Stimulated activated CD8-positive, alpha-beta memory T cell treated with anti-CD3 and anti-CD28 coated beads, Interleukin-4, amount 100 ng/mL, for 48 hours (primary cell): Measurements from ENCODE around the gene ZNF771.
A peak's percentile ranks its signal among the peaks of the same experiment; 100 is the strongest.

Experiments
- DNase-seq: peaks from one replicate; pipeline ENCODE4 v3.0.0-alpha.2; 2020

ZNF771 gene

GRCh38 chr16:30399435-30400186, 7.8 kb upstream of the ZNF771 start:
- DNase-seq = no peak

DNA sequence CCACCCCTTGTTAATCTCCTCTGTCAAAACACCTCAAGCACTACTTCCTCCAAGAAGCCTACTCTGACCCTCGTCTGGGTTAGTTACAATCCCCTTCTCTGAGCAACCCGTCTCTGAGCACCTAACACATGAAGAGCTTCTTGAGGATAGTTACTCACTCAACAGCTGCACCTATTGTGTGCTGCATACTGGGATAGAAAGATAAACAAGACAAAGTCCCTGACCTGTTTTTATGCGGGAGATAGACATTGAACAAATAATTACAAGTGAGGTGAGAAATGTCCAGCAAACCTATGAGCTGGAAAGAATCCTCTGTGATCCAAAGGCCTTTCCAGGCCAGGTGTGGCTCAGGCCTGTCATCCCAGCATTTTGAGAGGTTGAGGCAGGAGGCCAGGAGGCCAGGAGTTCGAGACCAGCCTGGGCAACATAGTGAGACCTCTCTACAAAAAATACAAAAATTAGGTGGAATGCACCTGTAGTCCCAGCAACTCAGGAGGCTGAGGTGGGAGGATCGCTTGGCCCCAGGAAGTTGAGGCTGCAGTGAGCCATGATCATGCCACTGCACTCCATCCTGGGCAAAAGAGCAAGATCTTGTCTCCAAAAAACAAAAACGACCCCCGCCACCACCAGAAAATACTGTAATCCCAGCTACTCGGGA, 5.5 kb upstream of the ZNF771 start:
- no peak for DNase-seq

DNA sequence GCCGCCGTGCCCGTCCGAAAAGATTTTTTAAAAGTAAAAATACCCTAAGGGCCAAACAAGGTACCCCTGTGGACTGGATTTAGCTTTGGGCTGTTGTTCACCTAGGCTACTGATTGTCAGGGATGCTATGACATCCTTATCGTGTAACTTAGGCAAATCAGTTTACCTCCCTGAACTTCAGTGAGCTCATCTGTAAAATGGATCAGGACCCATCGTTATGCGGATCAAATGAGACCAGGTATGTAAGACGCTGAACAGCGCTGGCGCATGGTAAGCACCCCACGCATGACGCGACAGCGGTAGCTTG, 658 bp upstream of the ZNF771 start:
- no peak for DNase-seq

- no peak for DNase-seq
These were observed 563 bp downstream of the ZNF771 start for GRCh38 chr16:30407804-30408534.

DNA sequence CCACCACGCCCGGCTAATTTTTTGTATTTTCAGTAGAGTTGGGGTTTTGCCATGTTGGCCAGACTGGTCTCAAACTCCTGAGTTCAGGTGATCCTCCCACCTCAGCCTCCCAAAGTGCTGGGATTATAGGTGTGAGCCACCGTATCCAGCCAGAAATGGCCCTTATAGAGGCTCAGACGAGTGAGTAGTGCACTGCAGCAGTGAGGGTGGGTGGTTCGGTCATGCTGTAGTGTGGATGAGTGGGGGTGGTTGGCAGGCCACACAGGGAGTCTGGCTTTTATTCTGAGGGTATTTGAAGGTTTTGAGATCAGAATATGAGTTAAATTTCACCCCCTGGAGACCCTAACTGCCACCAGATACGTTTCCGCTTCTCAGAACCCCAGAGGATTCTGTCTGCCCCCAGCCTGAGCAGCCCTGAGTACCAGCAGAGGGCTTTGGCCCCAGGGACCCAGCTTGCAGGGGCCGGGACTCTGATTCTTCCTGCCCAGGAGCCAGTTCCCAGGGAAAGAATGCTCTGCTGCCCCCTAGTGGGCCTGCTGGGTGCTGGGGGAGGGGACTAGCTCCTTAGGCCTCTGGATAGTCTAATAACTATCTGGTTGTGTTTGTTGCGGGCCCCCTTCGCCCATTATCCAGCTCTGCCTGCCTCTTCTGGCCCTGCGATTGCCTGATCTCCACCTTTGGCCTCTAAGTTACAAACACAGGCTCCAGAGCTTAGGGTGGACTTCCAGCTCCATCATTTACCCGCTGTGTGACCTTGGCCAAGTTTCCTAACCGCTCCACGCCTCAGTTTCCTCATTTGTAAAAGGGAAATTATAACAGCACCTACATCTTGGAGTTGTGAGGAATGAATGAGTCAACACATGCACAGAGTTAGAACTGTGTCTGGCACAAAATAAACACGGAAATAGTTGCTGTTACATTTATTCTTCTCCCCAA, 2.0 kb downstream of the ZNF771 start:
- DNase-seq = peak; percentile 98

- no peak for DNase-seq
These were observed 5.9 kb downstream of the ZNF771 start for GRCh38 chr16:30413112-30413806.

DNA sequence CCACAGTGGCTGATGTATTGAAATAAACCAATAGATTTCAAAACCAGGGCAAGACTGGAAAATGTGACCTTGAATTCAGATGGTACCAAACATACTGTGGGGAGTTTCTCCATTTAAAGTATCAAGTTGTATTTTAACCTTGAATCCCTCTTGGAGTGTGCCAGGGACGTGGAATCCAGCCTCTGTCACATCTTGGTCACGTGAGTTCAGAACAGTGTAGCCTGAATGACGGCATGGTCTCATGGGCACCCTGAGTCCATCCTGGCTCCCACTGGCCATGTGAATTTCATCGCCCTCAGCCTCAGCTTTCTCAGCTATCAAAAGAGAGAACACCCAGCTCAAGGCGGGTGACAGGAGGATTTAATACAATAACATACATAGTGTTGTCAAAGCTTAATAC, 6.8 kb downstream of the ZNF771 start:
- no peak for DNase-seq

- no peak for DNase-seq
These were observed 8.7 kb downstream of the ZNF771 start for GRCh38 chr16:30416047-30416603.

- DNase-seq = peak; percentile 42
These were observed 9.5 kb downstream of the ZNF771 start for GRCh38 chr16:30416624-30417528.

GRCh38 chr16:30417529-30418349, 10.3 kb downstream of the ZNF771 start:
- DNase-seq = peak; percentile 88

- DNase-seq = no peak
These were observed 11.2 kb downstream of the ZNF771 start for GRCh38 chr16:30418350-30419181.

DNA sequence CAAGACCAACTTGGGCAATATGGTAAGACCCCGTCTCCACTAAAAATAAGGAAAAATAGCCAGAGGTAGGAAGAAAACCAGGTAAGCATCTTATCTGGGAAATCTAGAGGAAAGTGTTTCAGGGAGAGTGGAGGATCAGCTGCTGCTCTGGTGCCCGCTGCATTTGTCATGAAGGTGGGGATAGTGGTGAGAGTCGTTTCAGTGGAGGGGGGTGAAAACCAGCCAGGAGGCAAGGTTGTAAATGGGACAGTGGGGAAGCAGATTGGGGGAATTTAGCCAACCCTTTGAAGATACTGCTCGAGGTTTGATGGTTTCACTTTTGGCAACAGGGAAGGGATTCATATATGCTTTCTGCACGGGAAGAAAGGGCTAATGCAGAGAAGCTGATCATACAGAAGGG, 13.6 kb downstream of the ZNF771 start:
- DNase-seq = no peak

- no peak for DNase-seq
These were observed 20.6 kb downstream of the ZNF771 start for GRCh38 chr16:30428055-30428454.

- DNase-seq = no peak
These were observed 21.9 kb downstream of the ZNF771 start for GRCh38 chr16:30429418-30429677.

DNA sequence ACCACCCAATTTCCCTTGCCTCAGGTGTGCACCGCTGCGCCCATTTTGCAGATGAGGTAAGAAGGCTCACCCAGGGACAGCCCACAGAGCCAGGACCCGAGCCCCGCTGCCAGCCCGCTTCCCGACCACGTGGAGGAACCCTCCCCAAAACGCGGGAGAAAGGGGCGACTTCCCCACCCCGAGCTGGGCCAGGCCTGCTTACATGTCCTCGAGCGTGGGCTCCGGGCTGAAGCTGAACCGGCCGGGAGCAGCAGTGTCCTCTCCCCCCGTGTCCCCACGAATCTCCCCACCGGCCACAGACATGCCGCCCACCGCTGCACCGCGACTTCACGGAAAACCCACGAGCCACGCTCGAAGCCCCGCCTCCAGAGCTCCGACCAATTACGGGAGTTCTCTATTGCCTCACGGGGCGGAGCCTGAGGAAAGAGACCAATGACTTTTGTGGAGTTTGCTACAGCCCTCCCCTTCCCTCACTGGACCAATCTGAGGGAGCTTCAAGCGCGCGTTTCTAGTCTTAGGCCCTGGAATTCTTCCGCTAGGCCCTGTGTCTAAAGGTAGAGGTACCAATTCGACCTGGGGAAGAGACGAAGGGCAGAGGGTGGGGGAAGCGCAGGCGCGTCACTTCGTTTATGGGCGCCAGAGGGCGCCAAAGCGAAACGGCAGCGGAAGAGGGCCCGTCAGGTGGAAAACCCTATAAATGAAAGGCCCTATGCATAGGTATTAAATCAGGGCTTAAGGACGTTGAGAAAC, 22.4 kb downstream of the ZNF771 start, which contains the start of gene DCTPP1:
Gene DCTPP1 (minus strand): TSS at position 353 of the 750 bp plus-strand sequence. CDS start 50 bp downstream, at position 303.
- peak; percentile 97 for DNase-seq

DNA sequence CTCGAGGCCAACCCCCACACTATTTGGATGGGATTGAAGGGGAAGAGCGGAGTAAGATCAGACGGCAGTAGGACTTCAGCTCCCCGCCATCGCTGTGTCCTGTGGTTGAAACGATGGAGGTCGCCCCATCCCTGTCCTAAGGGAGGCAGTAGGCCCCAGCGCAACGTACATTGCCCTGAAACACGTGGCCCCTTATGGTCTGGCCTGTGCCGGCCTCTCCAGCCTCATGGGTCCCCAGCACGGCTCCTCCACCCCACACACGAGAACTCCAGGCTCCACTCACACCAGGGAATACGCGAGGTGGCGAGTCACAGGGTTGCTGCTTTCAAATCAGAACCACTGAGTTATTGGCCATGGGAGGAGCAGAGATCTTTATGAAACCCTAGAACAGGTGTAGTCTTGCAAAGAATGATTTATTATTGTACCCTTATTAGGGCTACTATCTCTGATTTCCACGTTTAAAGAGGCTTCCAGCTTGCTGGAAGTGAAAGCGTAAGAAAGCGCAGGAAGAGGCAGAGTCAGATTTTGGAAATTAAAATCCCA, 23.1 kb downstream of the ZNF771 start:
- DNase-seq = peak; percentile 70

DNA sequence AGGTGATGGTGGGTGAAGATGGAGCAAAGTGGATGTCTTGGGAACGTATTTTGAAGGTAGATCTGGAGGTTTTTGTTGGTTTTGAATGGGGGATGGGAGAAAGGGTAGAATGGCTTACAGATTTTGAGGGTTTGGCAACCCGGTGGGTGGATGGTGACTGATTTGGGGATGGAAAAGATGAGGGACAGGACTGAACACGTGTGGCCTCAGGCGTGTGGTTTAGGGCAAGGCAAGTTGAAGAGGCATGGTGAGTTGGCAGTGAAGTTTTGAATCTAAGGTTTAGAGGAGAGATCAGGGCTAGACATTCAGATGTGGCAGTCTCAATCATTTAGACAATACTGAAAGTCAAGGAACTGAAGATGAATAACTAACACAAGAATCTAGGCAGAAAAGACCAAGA, 27.4 kb downstream of the ZNF771 start:
- peak; percentile 84 for DNase-seq

DNA sequence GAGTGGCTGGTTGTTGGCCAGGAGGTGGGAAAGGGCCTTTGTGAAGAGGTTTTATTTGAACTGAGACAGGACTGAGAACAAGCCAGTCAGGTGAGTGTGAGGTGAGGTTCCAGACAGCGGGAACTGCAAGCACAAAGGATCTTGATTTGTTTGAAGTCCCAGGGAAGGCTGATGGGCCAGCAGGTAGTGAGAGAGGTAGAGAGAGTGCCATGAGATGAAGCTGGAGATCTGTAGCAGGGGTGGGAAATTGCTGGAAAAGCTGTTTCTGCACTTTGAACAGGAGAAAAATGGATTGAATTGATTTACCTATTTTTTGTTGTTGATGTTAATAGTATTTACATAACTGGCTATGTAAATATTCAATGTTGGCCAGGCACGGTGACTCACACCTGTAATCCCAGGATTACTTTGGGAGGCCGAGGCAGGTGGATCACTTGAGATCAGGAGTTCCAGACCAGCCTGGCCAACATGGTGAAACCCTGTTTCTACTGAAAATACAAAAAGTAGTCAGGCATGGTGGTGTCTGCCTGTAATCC, 30.2 kb downstream of the ZNF771 start:
- DNase-seq = no peak
